GM10266 (cell line): ENCODE data around the gene PDE1A.

Source experiments
- DNase-seq: peaks from one replicate; pipeline ENCODE4 v3.0.0; 2012; ENCODE audit errors: extremely low spot score
- CTCF ChIP-seq: IDR thresholded peaks from 2 replicates; pipeline ENCODE4 v1.5.1; 2012; ENCODE audit warnings: mild to moderate bottlenecking, low read depth; ENCODE audit not compliant: control insufficient read depth, insufficient read depth; ENCODE audit errors: missing control alignments

PDE1A gene

GRCh38 chr2:182142062-182142461, 284.8 kb downstream of the PDE1A start:
- no peak for DNase-seq
- TF ChIP-seq CTCF, result no peak

- TF ChIP-seq CTCF, result no peak
- DNase-seq, result no peak
Observed at GRCh38 chr2:182134201-182134600, 292.6 kb downstream of the PDE1A start.

- no peak for DNase-seq
- no peak for TF ChIP-seq CTCF
Observed at GRCh38 chr2:182133195-182133891, 293.5 kb downstream of the PDE1A start.

- no peak for DNase-seq
- TF ChIP-seq CTCF, result no peak
Observed at GRCh38 chr2:182132605-182133004, 294.2 kb downstream of the PDE1A start.

GRCh38 chr2:182128821-182129707, 297.8 kb downstream of the PDE1A start:
- DNase-seq, result no peak
- TF ChIP-seq CTCF, result no peak

GRCh38 chr2:182117196-182117595, 309.6 kb downstream of the PDE1A start:
- TF ChIP-seq CTCF, result no peak
- no peak for DNase-seq

- no peak for DNase-seq
- TF ChIP-seq CTCF, result no peak
Observed at GRCh38 chr2:182116774-182117173, 310.1 kb downstream of the PDE1A start.
